Stimulated activated CD8-positive, alpha-beta memory T cell treated with anti-CD3 and anti-CD28 coated beads, Interleukin-15, amount 100 ng/mL, for 24 hours (primary cell): ENCODE results near the gene NRF1.

Source experiments
- DNase-seq: peaks from one replicate; pipeline ENCODE4 v3.0.0-alpha.2; 2020; ENCODE audit warnings: low read depth

The NRF1 gene

GRCh38 chr7:129804111-129804889 lies 192.8 kb downstream of the NRF1 start:
- no peak for DNase-seq

DNA sequence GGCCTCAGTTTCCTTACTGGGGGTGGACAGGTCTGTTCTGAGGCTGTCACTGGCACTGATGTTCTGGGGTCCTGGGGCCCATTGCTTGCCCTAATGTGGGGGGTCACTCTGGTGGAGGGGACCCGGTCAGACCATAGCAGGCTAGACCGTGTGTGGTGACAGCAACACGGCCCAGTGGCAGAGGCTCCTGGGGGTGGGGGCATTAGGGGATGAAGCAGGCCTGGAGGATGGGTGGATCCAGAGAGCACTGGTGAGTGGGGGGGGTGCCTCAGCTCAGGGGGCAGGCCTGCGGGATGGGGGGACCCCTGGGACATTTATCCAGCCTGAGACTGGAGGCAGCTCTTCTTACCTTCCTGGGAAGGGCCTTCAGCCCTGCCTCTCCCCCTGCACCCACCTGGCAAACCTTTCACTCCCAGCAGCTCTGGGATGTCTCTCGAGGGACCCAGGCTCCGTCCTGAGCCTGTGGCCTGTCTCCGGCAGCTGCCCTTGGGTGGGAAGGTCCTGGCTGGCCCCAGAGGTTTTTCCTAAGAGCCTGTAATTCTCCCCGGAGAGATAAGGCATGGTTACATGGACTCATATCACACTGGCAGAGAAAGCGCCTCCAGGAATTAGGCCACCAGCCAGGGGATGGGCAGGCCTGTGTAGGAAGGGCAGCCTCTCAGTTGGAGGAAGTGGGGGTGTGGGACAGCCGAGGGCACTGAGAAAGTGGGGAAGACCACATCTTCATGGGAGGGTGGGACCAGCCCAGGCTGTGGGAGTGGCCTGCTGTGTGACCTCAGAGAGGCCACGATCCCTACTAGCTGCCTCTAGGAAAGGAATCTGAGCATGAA lies 193.6 kb downstream of the NRF1 start:
- no peak for DNase-seq
